OCI-M2 (cell line): ENCODE data around the gene ANKRD1.

Experiments used
- DNase-seq: peaks from one replicate; lab custom pipeline; 2025; ENCODE audit not compliant: unreplicated experiment; lab: John Stamatoyannopoulos, UW

Gene ANKRD1

DNA sequence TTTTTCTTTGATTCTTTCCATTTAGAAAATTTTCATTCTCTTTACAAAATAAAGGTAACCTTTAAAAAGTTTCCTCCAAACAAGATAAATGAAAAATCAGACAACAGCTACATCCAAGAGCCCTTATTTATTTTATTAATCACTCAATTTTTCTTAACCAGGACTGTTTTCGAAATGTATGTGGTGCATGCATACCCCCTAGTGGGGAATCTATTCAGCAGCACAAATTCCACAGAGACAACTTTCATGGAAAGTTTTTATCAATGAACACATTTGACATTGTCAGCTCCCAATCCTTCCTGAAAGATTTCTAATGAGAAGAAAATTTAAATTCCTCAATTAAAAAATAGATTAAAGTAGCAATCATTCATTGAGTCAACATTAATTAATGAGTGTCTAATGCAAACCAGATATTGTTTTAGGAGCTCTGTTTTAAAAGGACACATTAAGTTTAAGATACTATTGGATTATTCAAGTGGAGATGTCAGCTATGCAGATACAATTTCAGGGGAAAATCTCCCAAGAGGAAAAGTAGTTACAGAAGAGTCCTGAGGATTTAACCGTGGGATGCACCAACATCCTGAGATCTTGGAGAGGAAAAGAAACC is 57.9 kb downstream of the ANKRD1 start:
- no peak for DNase-seq
